AG04449 (cell line): ENCODE results near the gene GREB1.

ENCODE experiments used
- CTCF ChIA-PET: fragments of 350-600 bp; formaldehyde crosslinking; extraction: SDS; loops from one replicate; lab custom pipeline; 2021; ENCODE audit warnings: antibody characterized with exemption; lab: Yijun Ruan, JAX
- POLR2A ChIA-PET: fragments of 400-600, 350-600 bp; formaldehyde crosslinking; extraction: SDS; loops from one replicate; lab custom pipeline; 2020; ENCODE audit warnings: antibody characterized with exemption, inconsistent platforms; lab: Yijun Ruan, JAX
- DNase-seq: peaks from one replicate; pipeline ENCODE4 v3.0.0-alpha.2; 2010; ENCODE audit warnings: low read depth, low spot score
- H3K4me3 ChIP-seq: 2 replicates; pipeline ENCODE4 v1.5.1; 2011; ENCODE audit warnings: low read depth, mild to moderate bottlenecking, control low read depth, low read length
- CTCF ChIP-seq: IDR thresholded peaks from one replicate; pipeline ENCODE4 v1.5.1; 2011; ENCODE audit warnings: mild to moderate bottlenecking, moderate library complexity, low read length, control low read depth, inconsistent platforms; ENCODE audit not compliant: insufficient read depth; ENCODE audit errors: missing control alignments

GREB1 gene

GRCh38 chr2:11572996-11573395 lies 39.2 kb downstream of the GREB1 start:
- CTCF ChIA-PET, result interaction anchor here (1.4 to 4.0 kb wide), 2 partner anchors 9 kb away, joined by 5 to 37 read pairs; no protein-coding TSS in a partner anchor
- H3K4me3 ChIP-seq, result no peak overlapping the region
- POLR2A ChIA-PET, result no interaction called here
- DNase-seq, result no peak
- TF ChIP-seq CTCF, result no peak

- H3K4me3 ChIP-seq, result no peak overlapping the region
- ChIA-PET CTCF (interaction anchor here (0.8 to 4.0 kb wide), 5 partner anchors 9 to 738 kb away, joined by 3 to 37 read pairs (median 4); no protein-coding TSS in a partner anchor), POLR2A (no interaction called here)
- no peak for DNase-seq
- no peak for TF ChIP-seq CTCF
These were observed 39.8 kb downstream of the GREB1 start for GRCh38 chr2:11573418-11574175.

- no peak for TF ChIP-seq CTCF
- CTCF ChIA-PET, result interaction anchor here (0.8 to 4.0 kb wide), 5 partner anchors 8 to 739 kb away, joined by 3 to 37 read pairs (median 4); no protein-coding TSS in a partner anchor
- no peak overlapping the region for H3K4me3 ChIP-seq
- DNase-seq, result no peak
- POLR2A ChIA-PET, result no interaction called here
These were observed 40.6 kb downstream of the GREB1 start for GRCh38 chr2:11574176-11575046.

- no peak overlapping the region for H3K4me3 ChIP-seq
- no peak for DNase-seq
- ChIA-PET POLR2A (no interaction called here), CTCF (interaction anchor here (1.0 to 12.2 kb wide), 2 partner anchors 8 to 445 kb away, joined by 3 to 209 read pairs; a partner anchor contains a TSS)
- no peak for TF ChIP-seq CTCF
These were observed 42.6 kb downstream of the GREB1 start for GRCh38 chr2:11576398-11576797.

GRCh38 chr2:11577101-11577883 lies 43.4 kb downstream of the GREB1 start:
- no peak overlapping the region for H3K4me3 ChIP-seq
- DNase-seq, result no peak
- no peak for TF ChIP-seq CTCF
- CTCF ChIA-PET, result interaction anchor here (11.4 to 12.2 kb wide), 2 partner anchors 93 to 445 kb away, joined by 209 to 409 read pairs; a partner anchor contains a TSS
- POLR2A ChIA-PET, result no interaction called here
